NCI-H2171 treated with DMSO at 0.1 percent for 48 hours (cell line): Measurements from ENCODE around the gene RUSC1.
A peak's percentile ranks its signal among the peaks of the same experiment; 100 is the strongest.
"Not testable (repeated sequence)": the region's sequence is repeated elsewhere in the genome, so short reads cannot be mapped to it uniquely, and the experiment has no call there.

Experiments
- DNase-seq: peaks from one replicate; lab custom pipeline; 2025; lab: John Stamatoyannopoulos, UW

Gene RUSC1, protein sequence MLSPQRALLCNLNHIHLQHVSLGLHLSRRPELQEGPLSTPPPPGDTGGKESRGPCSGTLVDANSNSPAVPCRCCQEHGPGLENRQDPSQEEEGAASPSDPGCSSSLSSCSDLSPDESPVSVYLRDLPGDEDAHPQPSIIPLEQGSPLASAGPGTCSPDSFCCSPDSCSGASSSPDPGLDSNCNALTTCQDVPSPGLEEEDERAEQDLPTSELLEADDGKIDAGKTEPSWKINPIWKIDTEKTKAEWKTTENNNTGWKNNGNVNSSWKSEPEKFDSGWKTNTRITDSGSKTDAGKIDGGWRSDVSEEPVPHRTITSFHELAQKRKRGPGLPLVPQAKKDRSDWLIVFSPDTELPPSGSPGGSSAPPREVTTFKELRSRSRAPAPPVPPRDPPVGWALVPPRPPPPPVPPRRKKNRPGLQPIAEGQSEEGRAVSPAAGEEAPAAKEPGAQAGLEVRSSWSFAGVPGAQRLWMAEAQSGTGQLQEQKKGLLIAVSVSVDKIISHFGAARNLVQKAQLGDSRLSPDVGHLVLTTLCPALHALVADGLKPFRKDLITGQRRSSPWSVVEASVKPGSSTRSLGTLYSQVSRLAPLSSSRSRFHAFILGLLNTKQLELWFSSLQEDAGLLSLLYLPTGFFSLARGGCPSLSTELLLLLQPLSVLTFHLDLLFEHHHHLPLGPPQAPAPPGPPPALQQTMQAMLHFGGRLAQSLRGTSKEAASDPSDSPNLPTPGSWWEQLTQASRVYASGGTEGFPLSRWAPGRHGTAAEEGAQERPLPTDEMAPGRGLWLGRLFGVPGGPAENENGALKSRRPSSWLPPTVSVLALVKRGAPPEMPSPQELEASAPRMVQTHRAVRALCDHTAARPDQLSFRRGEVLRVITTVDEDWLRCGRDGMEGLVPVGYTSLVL

DNA sequence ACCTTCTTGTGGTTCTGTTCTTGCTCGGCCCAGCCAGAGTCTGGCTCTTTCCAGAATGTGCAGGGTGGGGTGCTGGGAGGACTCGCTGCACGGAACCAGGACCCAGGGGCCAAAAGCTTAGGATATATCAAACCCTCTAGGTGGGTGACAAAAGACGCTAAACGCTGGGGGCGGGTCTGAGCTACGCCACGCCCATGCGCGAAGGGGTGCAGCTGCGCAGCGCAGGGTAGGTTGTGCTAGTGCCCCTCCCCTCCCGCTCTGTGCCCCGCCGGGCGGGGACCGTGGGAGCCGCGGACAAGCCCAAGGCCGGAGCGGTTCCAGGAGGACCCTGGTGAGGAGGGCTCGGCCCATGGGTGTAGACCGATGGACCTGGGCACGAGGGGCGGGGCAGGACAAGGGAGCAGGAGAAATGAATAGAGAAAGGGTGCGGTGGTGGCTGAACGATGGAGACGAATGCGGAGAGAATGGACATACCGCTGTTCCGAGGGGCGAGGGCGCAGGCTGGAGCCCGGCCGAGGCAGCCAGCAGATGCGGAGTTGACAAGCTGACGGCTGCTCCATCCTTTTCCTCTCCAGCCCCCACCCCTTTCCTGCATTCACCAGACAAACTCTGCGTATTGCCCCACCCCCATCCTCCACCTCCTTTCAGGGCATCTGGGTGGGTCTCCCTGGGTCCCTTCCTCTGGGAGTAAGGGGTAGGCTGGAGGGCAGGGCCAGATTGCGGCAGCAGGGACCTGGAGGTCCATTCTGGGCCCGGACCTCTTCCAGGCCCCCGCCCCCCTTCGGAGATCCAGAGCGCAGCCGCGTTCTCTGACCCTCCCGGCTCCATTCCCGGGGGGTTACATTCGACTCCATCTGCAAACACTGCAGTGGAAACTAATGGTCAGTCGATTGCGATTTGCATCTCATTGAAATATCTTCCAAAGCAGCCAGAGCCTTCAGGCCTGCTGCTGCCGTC lies at the start of gene RUSC1:
Gene RUSC1 (plus strand): TSS at position 234 of the 957 bp plus-strand sequence. CDS start 880 bp downstream, outside the sequence.
- peak; percentile 48 for DNase-seq

DNA sequence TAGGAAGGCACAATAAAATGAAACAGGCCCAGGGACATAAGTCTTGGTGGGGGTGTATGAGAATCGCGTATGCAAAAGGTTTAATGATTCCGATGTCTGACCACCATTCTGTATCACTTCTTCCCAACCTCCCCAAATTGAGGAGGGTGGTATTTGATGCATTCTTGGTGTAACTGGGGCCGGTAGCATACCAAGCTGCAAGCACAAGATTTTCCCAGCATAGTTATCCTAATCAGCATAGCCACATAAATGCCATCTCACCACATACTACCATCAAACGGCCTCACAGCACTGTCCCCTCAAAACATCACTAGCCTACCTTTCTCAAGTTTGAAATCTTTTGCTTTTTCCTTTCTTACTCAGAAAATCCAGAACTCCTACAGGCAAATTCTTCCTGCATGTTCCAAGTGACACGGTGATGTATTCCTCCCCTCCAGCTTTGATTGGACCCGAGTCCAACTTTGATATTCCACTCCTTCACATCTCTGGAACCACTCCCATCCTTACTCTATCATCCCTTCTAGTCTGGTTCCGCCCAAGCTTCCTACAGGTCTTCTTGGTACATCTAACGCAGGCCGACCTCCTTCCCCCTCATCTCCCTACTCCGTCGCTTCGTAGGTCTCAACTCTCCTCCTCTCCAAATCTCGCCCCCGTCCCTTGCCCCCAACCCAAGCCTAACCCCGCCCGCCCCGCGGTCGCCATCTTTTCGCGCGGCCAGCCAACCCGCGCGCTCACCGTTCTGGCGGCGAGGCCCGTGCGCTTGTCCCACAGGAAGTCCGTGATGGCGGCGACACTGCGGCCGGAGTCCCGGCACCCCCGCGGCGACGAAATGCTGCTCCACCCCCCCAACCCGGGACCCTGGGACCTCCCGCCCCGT lies 48.0 kb upstream of the RUSC1 start:
- peak; percentile 77 for DNase-seq

DNA sequence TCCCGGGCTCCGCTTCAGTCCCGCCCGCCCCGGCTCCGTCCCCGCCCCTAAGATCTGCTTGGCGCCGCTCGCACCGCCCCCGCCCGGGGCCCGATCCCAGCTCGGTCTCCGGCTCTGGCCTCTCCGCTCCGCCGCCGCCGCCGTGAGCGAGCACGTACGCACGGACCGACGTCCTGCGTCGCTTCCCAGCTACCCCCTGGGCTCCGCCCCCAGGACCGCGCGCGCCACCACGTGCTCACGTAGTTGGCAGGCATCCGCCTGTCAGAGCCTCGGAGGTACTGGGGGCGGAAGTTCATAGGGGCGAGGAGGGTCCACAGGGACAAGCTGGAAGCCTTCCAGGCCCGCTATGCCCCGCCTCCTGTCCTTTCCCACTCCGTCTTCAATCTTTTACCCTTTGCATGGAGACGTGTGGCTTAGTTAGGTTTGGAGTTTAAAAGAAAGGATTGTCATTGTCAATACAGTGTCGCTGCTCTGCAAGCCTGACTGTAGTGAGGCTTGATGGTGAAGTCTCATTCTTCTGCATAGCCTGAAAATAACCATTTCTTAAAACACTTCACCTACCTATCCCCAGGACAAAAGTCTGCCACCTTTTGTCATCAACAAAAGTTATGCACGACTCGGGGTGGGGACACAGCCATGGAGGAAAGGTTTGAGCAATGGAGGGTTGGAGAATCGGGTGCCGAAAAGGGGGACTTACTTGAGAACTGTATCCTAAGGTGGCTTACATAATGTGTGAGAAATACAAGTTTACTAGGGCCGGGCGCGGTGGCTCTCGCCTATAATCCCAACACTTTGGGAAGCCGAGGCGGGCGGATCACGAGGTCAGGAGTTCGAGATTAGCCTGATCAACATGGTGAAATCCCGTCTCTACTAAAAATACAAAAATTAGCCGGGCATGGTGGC lies 47.1 kb upstream of the RUSC1 start, which contains the start of gene CLK2:
Gene CLK2 (minus strand): TSS at position 162 of the 903 bp plus-strand sequence. CDS start 2,527 bp downstream, outside the sequence.
- peak; percentile 96 for DNase-seq

DNA sequence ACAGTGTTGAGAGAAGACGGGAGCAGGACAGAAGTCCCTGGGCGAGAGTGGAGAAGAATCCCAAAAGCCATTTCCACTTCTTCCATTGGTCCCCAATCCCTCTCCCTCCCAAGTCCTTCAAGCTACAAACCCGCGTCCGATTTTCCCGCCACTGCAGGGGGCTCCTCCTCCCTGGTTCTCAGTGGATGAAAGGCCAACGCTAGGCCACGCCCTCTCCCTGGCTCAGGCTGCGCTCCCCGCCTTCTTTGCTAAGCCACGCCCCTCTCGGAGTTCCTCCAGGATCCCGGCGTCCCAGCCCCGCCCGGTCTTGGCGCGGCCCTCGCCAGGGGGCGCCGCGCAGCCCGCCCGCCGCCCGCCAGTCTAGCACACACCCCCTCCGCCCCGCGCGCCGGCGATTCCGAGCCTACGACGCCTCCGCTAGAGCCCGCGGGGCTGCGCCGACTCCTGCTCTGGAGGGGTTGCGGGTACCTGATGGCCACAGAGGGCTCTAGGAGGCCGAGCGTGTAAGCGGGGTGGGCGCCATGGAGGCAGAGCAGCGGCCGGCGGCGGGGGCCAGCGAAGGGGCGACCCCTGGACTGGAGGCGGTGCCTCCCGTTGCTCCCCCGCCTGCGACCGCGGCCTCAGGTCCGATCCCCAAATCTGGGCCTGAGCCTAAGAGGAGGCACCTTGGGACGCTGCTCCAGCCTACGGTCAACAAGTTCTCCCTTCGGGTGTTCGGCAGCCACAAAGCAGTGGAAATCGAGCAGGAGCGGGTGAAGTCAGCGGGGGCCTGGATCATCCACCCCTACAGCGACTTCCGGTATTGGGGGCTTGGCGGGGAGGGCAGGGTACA lies 43.4 kb upstream of the RUSC1 start, which contains the start of gene HCN3:
Gene HCN3 (plus strand): TSS at position 394 of the 832 bp plus-strand sequence. CDS start 128 bp downstream, at position 522.
- DNase-seq = peak; percentile 98

DNA sequence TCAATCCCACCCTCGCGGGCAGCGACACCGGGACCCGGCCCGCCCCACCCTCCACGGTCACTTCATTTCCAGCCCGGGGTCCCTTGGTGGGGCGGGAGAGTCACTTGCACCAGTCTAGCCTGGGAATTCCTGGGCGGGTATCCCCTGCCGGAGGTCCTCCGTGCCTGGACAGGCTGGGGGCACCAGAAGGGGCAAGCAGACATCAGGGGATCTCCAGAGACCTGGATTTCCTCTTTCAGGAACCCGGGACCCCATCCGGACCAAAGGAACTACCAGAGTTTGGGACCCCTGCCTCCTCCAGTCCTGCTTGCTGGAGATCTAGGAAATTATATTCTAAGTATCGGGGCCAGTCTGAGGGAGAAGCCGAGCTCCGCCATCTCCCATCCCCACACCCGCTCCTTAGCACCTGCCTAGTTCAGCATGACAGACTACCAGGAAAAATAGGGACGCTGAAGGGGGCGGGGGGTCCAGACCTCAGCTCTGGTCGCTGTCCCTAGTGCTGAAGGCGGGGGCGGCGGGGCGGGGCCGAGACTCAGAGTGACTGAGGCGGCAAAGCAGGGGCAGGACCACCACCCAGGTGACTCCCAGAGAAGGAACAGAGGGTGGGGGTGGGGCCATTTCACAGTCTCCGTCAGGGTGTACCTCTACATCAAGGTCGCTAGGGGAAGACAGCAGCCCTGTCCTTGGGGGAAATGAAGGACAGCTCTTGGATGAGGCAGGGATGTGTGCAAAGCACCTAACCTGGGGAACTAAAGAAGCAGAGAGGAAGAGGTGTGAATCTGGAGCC lies 42.6 kb upstream of the RUSC1 start:
- peak; percentile 85 for DNase-seq

DNA sequence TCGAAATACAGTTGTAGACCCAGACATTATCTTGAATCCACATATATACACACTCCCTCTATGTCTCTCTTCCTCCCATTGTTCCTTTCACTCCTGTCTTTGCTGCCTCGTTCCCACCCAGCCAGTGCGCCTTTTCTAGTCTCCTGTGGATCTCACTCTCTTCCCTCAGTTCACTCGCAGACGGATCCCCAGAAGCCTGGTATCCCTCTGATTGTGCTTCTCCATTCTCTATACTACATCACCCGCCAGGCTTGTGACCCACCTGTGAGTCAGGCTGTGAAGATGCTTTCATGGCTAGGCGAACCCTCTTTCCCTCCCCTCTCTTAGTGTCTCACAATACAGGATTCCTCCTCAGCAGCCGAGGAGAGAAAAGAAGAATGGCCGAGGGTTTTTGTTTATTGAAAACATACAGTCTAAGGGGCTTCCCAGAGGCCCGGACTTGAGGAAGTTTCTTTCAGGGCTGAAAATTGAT lies 42.0 kb upstream of the RUSC1 start:
- no peak for DNase-seq

DNA sequence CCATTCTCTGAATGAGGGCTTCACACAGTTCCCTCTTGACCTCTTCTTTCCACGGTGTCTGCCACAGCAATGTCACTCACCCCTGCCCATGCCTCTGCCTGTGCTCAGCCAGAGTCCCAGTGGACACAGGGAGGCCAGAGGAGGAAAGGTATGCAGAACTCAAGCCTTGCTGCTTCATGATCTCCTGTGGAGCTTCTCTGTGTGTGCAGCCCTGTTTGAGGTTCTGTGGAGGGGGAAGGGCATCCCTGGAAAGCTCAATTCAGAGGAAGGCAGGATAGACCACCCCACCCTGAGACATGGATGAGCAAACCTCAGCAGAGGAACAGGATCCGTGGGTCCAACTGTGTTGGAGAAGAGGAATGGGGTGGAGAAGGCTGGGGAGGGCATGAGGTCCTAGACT lies 41.4 kb upstream of the RUSC1 start:
- no peak for DNase-seq

DNA sequence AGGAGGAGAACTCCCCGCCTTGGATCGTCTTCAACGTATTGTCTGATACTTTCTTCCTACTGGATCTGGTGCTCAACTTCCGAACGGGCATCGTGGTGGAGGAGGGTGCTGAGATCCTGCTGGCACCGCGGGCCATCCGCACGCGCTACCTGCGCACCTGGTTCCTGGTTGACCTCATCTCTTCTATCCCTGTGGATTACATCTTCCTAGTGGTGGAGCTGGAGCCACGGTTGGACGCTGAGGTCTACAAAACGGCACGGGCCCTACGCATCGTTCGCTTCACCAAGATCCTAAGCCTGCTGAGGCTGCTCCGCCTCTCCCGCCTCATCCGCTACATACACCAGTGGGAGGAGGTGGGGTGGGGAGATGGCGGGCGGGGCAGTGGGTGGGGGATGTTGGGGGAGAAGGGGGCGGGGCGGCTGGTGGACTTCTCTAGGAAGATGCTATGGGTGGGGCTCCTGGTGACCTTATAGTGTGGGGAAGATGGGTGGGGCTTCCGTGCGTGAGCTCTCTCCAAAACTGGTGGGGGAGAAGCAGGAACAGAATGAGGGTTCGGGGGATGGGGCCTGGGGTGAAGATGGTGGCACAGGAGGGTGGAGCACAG lies 38.1 kb upstream of the RUSC1 start:
- DNase-seq = no peak

DNA sequence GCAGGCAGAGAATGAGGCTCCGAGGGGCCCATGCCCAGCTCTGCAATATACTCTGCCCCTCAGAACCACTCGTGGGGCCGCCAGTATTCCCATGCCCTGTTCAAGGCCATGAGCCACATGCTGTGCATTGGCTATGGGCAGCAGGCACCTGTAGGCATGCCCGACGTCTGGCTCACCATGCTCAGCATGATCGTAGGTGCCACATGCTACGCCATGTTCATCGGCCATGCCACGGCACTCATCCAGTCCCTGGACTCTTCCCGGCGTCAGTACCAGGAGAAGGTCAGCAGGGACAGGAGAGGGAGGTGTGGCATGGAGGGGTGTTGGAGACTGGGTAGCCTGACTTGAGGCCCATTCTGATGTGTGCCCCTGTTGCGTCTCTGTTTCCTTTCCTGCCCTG lies 36.2 kb upstream of the RUSC1 start:
- no peak for DNase-seq

DNA sequence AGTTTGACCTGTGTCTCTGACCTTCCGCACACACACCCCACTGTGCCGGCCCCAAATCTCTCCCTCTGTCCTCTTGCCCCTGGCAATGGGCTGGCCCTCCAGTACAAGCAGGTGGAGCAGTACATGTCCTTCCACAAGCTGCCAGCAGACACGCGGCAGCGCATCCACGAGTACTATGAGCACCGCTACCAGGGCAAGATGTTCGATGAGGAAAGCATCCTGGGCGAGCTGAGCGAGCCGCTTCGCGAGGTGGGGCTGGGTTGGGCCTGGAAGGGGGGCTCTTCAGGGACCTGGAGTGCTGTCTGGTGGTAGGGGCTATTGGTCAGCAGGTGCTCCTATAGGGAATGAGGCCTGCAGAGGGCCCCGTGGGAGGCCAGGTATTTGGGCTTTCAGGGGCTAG lies 35.6 kb upstream of the RUSC1 start:
- DNase-seq = no peak

DNA sequence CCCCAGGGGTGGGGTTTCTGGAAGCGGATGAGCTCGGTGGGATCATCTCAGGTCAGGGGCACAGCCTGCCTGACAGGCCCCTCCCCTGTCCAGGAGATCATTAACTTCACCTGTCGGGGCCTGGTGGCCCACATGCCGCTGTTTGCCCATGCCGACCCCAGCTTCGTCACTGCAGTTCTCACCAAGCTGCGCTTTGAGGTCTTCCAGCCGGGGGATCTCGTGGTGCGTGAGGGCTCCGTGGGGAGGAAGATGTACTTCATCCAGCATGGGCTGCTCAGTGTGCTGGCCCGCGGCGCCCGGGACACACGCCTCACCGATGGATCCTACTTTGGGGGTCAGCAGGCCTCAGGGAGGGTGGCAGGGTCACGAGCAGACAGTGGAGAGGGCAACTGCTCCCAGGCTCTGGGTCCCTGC lies 35.1 kb upstream of the RUSC1 start:
- no peak for DNase-seq

DNA sequence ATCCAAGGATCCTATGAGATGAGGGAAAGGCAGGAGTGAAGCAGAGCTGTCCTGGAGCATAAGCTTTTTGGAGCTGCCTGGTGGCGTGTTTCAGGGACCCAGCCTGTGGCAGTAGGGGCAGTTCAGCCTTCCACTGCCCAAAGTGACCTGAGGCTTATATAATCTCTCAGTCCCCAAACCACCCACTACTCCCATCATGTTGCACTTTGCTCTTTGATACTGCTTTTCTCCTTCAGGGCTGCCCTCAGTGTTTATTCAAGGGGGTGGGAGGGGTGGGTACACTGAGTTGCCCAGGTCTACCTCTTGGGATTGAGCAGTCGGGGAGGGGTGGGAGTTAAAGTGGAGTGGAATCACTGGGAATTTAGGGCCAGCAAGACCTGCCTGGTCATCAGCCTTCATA lies 34.1 kb upstream of the RUSC1 start:
- no peak for DNase-seq

DNA sequence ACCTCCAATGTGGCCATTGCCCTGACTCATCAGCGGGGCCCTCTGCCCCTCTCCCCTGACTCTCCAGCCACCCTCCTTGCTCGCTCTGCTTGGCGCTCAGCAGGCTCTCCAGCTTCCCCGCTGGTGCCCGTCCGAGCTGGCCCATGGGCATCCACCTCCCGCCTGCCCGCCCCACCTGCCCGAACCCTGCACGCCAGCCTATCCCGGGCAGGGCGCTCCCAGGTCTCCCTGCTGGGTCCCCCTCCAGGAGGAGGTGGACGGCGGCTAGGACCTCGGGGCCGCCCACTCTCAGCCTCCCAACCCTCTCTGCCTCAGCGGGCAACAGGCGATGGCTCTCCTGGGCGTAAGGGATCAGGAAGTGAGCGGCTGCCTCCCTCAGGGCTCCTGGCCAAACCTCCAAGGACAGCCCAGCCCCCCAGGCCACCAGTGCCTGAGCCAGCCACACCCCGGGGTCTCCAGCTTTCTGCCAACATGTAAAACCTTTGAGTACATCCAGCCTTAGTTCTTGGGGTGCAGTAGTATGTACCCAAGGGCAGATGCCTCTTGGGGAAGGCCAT lies 32.6 kb upstream of the RUSC1 start:
- DNase-seq = no peak

DNA sequence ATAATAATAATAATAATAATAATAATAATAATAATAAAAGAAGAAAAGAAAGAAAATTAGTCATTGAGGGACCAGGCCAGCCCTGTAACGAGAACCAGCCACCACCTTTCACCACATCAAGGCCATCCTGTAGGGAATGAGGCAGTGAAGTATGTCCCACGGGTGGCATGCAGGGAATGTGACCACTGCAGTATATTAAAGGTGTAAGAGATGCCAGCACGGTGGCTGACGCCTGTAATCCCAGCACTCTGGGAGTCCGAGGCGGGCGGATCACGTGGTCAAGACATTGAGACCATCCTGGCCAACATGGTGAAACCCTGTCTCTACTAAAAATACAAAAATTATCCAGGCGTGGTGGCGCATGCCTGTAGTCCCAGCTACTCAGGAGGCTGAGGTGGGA lies 29.7 kb upstream of the RUSC1 start:
- DNase-seq = not testable (repeated sequence)

DNA sequence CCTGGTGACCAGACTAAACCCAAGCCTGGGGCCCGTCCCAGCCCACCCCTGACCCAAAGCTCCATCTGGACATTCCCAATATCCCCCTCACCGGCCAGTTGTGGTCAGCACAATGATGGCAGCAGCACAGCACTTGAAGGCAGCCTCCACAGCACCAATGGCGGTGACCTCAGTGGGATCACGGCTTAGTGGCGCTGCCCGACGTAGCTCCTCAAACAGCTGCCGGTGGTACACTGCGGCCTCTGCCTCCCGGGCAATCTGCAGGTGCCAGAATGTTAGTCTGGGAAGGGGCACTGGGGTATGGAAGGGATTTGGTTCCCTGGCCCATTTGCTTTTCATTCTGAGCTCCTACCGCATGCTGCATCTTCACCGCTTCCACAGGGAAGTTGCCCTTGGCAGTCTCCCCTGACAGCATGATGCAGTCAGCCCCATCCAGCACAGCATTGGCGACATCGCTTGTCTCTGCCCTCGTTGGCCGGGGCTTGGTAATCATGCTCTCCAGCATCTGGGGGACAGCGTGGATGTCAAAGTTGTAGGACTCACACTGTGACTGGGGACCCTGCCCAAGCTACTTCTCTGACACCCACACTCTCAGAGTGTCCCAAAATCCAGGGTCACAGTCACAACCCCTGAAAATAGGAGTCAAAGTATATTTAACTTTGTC lies 27.5 kb upstream of the RUSC1 start:
- no peak for DNase-seq

DNA sequence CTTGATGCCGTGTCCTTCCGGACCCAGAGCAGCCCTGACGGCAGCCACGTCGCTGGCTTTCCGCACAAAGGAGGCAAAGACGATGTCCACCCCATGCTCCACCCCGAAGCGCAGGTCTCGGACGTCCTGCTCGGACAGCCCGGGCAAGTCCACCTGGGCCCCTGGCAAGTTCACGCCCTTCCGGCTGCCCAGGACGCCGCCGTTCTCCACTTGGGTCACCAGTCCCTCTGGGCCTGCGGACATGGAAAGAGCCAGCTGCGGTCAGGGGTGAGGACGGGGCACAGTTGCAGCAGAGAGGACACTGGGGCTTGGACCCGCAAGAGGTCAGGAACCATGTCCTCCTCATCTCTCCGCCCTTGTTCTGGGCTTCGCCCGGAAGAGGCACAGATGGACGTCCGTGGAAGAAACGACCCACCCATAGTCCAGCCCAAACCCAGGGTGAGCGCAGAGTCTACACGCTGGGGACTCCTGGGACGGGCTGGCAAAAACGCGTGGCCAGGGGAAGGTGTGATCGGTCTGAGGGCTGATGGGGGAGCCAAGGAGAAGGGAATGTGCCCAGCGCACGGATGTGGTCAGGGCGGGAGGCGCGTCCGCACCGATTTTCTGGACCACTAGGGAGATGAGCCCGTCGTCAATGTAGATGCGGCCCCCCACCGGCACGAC lies 26.0 kb upstream of the RUSC1 start:
- no peak for DNase-seq
